H1 (cell line): ENCODE data around the gene ASL. TPM values are rescaled to one million over a fixed set of nuclear protein-coding genes. Genes with fewer than 3 reads are reported as not detected.

Source experiments
- CTCF ChIA-PET: fragments of 300-600 bp; sonication (Branson Sonifier 250); formaldehyde crosslinking; loops from one replicate; lab custom pipeline; 2021; ENCODE audit not compliant: partially characterized antibody; lab: Charles Lee
- POLR2A ChIA-PET: fragments of 300-600 bp; sonication (Branson Sonifier 250); formaldehyde crosslinking; loops from one replicate; lab custom pipeline; 2021; ENCODE audit warnings: inconsistent platforms; ENCODE audit not compliant: partially characterized antibody; lab: Charles Lee
- DNase-seq, 2 experiments: peaks; one replicate each; pipeline versions ENCODE4 v3.0.0 to v3.0.0-alpha.2; 2010 to 2022; ENCODE audit warnings: low spot score in 2 of 2, low read depth in 1 of 2, mixed read lengths in 1 of 2
- FAIRE-seq: peaks from 2 replicates; lab custom pipeline; 2011; peaks lifted over from hg19 to GRCh38; lab: Jason Lieb, UNC
- H2AFZ ChIP-seq: 2 replicates; pipeline ENCODE4 v1.8.1; 2012; ENCODE audit warnings: low read length, inconsistent platforms
- H2AK5ac ChIP-seq: 2 replicates; pipeline ENCODE4 v1.6.1; 2013; ENCODE audit warnings: low read depth, low read length
- H2BK120ac ChIP-seq: replicated peaks from 2 replicates; pipeline ENCODE3; 2013; ENCODE audit warnings: low read depth, low read length, inconsistent platforms
- H2BK12ac ChIP-seq: 2 replicates; pipeline ENCODE4 v1.6.1; 2013; ENCODE audit warnings: low read depth, low read length
- H2BK15ac ChIP-seq: 2 replicates; pipeline ENCODE4 v1.6.1; 2013; ENCODE audit warnings: low read length
- H2BK20ac ChIP-seq: 2 replicates; pipeline ENCODE4 v1.6.1; 2013; ENCODE audit warnings: low read length
- H2BK5ac ChIP-seq: 2 replicates; pipeline ENCODE4 v1.6.1; 2013; ENCODE audit warnings: low read depth, low read length
- H3K14ac ChIP-seq: 2 replicates; pipeline ENCODE4 v1.6.1; 2013; ENCODE audit warnings: inconsistent platforms; ENCODE audit not compliant: insufficient read length
- H3K18ac ChIP-seq: 2 replicates; pipeline ENCODE4 v1.6.1; 2013; ENCODE audit warnings: low read length; ENCODE audit errors: extremely low read depth
- H3K23ac ChIP-seq: 2 replicates; pipeline ENCODE4 v1.6.1; 2013; ENCODE audit warnings: inconsistent platforms; ENCODE audit not compliant: insufficient read length
- H3K23me2 ChIP-seq: 2 replicates; pipeline ENCODE4 v1.6.1; 2013; ENCODE audit warnings: low read depth, low read length
- H3K27ac ChIP-seq: 2 replicates; pipeline ENCODE4 v1.6.1; 2011; ENCODE audit warnings: low read depth, low read length, inconsistent platforms
- H3K27me3 ChIP-seq, 4 experiments: replicated peaks in 1 of 4; 1 replicate in 1 of 4; 2 replicates in 3 of 4; pipeline versions ENCODE4 v1.6.1 to v1.8.1; 2011 to 2013; ENCODE audit warnings: low read length in 3 of 4, mild to moderate bottlenecking in 3 of 4, inconsistent platforms in 2 of 4, mixed read lengths in 2 of 4, moderate library complexity in 1 of 4; ENCODE audit not compliant: control insufficient read depth in 3 of 4, insufficient read depth in 3 of 4; ENCODE audit errors: extremely low read depth in 1 of 4
- H3K36me3 ChIP-seq, 4 experiments: 2 replicates each; pipeline versions ENCODE4 v1.6.1 to v1.8.1; 2011 to 2013; ENCODE audit warnings: mild to moderate bottlenecking in 4 of 4, low read length in 3 of 4, moderate library complexity in 2 of 4, control low read depth in 1 of 4, inconsistent platforms in 1 of 4; ENCODE audit not compliant: insufficient read depth in 4 of 4, control insufficient read depth in 2 of 4
- H3K4ac ChIP-seq: replicated peaks from 2 replicates; pipeline ENCODE3; 2013; ENCODE audit warnings: low read length, low read depth, mixed read lengths, inconsistent platforms; ENCODE audit not compliant: insufficient read length
- H3K4me1 ChIP-seq, 4 experiments: replicated peaks in 1 of 4; 1 replicate in 1 of 4; 2 replicates in 3 of 4; pipeline versions ENCODE4 v1.6.1 to v1.8.1; 2011 to 2013; ENCODE audit warnings: low read length in 3 of 4, inconsistent platforms in 2 of 4, mixed read lengths in 1 of 4; ENCODE audit not compliant: insufficient read depth in 4 of 4, control insufficient read depth in 3 of 4
- H3K4me2 ChIP-seq, 2 experiments: 2 replicates each; pipeline versions ENCODE4 v1.6.1 to v1.8.1; 2011 to 2013; ENCODE audit warnings: low read depth in 2 of 2, low read length in 2 of 2, control low read depth in 1 of 2, inconsistent platforms in 1 of 2, mild to moderate bottlenecking in 1 of 2; ENCODE audit not compliant: insufficient read depth in 1 of 2
- H3K4me3 ChIP-seq, 4 experiments: fragments of 200-600, 300-600 bp in 1 of 4; sonication (generic), shearing (Covaris generic), sonication (Bioruptor Twin) in 1 of 4; 2 replicates each; pipeline versions ENCODE4 v1.5.1 to v1.8.1; 2011 to 2016; ENCODE audit warnings: low read length in 4 of 4, low read depth in 3 of 4, control low read depth in 2 of 4, inconsistent platforms in 2 of 4, mild to moderate bottlenecking in 2 of 4, mixed read lengths in 1 of 4, moderate library complexity in 1 of 4; ENCODE audit not compliant: insufficient read depth in 2 of 4; ENCODE audit errors: extremely low read depth in 1 of 4
- H3K56ac ChIP-seq: replicated peaks from 2 replicates; pipeline ENCODE3; 2013; ENCODE audit warnings: low read depth, mild to moderate bottlenecking, mixed read lengths, low read length, inconsistent platforms; ENCODE audit not compliant: insufficient read length
- H3K79me1 ChIP-seq: 2 replicates; pipeline ENCODE4 v1.6.1; 2013; ENCODE audit warnings: low read depth, low read length, control low read depth
- H3K79me2 ChIP-seq, 2 experiments: 2 replicates each; pipeline versions ENCODE4 v1.6.1 to v1.8.1; 2012 to 2013; ENCODE audit warnings: low read length in 2 of 2, mild to moderate bottlenecking in 2 of 2, inconsistent platforms in 1 of 2; ENCODE audit not compliant: insufficient read depth in 2 of 2, control insufficient read depth in 1 of 2
- H3K9ac ChIP-seq, 4 experiments: replicated peaks in 1 of 4; 1 replicate in 1 of 4; 2 replicates in 3 of 4; pipeline versions ENCODE4 v1.6.1 to v1.8.1; 2011 to 2013; ENCODE audit warnings: low read depth in 3 of 4, low read length in 3 of 4, control low read depth in 2 of 4, mild to moderate bottlenecking in 2 of 4, moderate library complexity in 2 of 4, inconsistent platforms in 1 of 4; ENCODE audit errors: extremely low read depth in 1 of 4
- H3K9me3 ChIP-seq, 2 experiments: 2 replicates each; pipeline versions ENCODE4 v1.6.1 to v1.8.1; 2012 to 2013; ENCODE audit warnings: mild to moderate bottlenecking in 2 of 2, moderate library complexity in 2 of 2, control low read depth in 1 of 2, inconsistent platforms in 1 of 2, low read depth in 1 of 2, low read length in 1 of 2, mixed read lengths in 1 of 2; ENCODE audit not compliant: insufficient read depth in 2 of 2
- H4K20me1 ChIP-seq, 2 experiments: replicated peaks in 1 of 2; 2 replicates each; pipeline versions ENCODE3 to v1.8.1; 2011 to 2013; ENCODE audit warnings: inconsistent platforms in 2 of 2, low read length in 2 of 2, mild to moderate bottlenecking in 1 of 2; ENCODE audit not compliant: insufficient read depth in 2 of 2, control insufficient read depth in 1 of 2
- H4K5ac ChIP-seq: 2 replicates; pipeline ENCODE4 v1.6.1; 2013; ENCODE audit warnings: low read length, low read depth, mixed read lengths, inconsistent platforms; ENCODE audit not compliant: insufficient read length
- H4K8ac ChIP-seq: 2 replicates; pipeline ENCODE4 v1.8.0; 2013; ENCODE audit warnings: mild to moderate bottlenecking, moderate library complexity, low read length, inconsistent platforms; ENCODE audit not compliant: insufficient read depth; ENCODE audit errors: extremely low read depth
- H4K91ac ChIP-seq: replicated peaks from 2 replicates; pipeline ENCODE3; 2013; ENCODE audit warnings: low read length, mixed read lengths, inconsistent platforms; ENCODE audit not compliant: insufficient read length
- CEBPB ChIP-seq: IDR thresholded peaks from 2 replicates; pipeline ENCODE4 v1.6.1; 2012; ENCODE audit warnings: low read depth, low read length
- FOSL1 ChIP-seq: IDR thresholded peaks from 2 replicates; pipeline ENCODE4 v1.6.1; 2011; ENCODE audit warnings: mild to moderate bottlenecking, low read depth, low read length, moderate library complexity; ENCODE audit not compliant: insufficient read depth
- KDM5A ChIP-seq: fragments of 200-600 bp; IDR thresholded peaks from 2 replicates; pipeline ENCODE4 v1.7.1; 2012; ENCODE audit warnings: mild to moderate bottlenecking, low read length, inconsistent platforms, mixed read lengths
- POLR2AphosphoS5 ChIP-seq: IDR thresholded peaks from 2 replicates; pipeline ENCODE4 v1.6.1; 2011; ENCODE audit warnings: low read depth, low read length
- RAD21 ChIP-seq, 2 experiments: IDR thresholded peaks in 1 of 2; conservative IDR thresholded peaks in 1 of 2; 2 replicates each; pipeline ENCODE4 v1.6.1; 2011; ENCODE audit warnings: low read depth in 2 of 2, low read length in 2 of 2, improper control_type of control experiment in 1 of 2, inconsistent platforms in 1 of 2, mild to moderate bottlenecking in 1 of 2, moderate library complexity in 1 of 2
- SAP30 ChIP-seq: fragments of 300-600 bp; sonication (generic); IDR thresholded peaks from 2 replicates; pipeline ENCODE4 v1.7.1; 2012; ENCODE audit warnings: low read length, moderate library complexity, mild to moderate bottlenecking, inconsistent platforms; ENCODE audit not compliant: insufficient read depth, insufficient replicate concordance
- SIRT6 ChIP-seq: IDR thresholded peaks from one replicate; pipeline ENCODE4 v1.7.1; 2012; ENCODE audit warnings: low read length, inconsistent platforms
- SP4 ChIP-seq: IDR thresholded peaks from 2 replicates; pipeline ENCODE4 v1.6.1; 2012; ENCODE audit warnings: low read length, inconsistent platforms
- TAF7 ChIP-seq: optimal IDR thresholded peaks from 2 replicates; pipeline ENCODE3; 2011; ENCODE audit warnings: low read depth, mild to moderate bottlenecking, inconsistent platforms, low read length, moderate library complexity, borderline replicate concordance
- whole genome bisulfite sequencing, 2 experiments: shearing (Covaris generic) in 1 of 2; methylation state at CpG; one replicate each; pipeline versions ENCODE4 v1.1.6 to v1.1.7; 2013 to 2015; ENCODE audit warnings: low lambda C conversion rate in 2 of 2, mixed read lengths in 2 of 2, inconsistent platforms in 1 of 2, low coverage in 1 of 2, missing lambda C conversion rate in 1 of 2; ENCODE audit not compliant: insufficient replicate concordance in 2 of 2, insufficient coverage in 1 of 2, insufficient read length in 1 of 2; ENCODE audit errors: extremely low coverage in 1 of 2, missing lambda C conversion rate in 1 of 2; 5-methylcytosine and 5-hydroxymethylcytosine counted together
- polyA plus RNA-seq, 7 experiments: library from polyadenylated mRNA; depleted of rRNA in 3 of 7; stranded (reverse) in 5 of 7; unstranded in 2 of 7; fragments of >200 nt in 5 of 7; fragments of 200-250 nt in 2 of 7; gene quantifications; 1 replicate in 5 of 7; 2 replicates in 1 of 7; 4 replicates in 1 of 7; pipeline versions ENCODE4 v1.2.1 to v1.2.3, GENCODE V29; 2011 to 2013; ENCODE audit warnings: missing spikeins in 2 of 7, mixed read lengths in 2 of 7
- total RNA-seq: library from RNA; stranded (reverse); fragmentation: NEBNext Ultra II Directional; extraction: Animal tissue kit (Norgen Biotek cat#: 25700); gene quantifications from 2 replicates; pipeline ENCODE4 v1.2.1, GENCODE V29; 2021
- TF ChIP-seq, protein P1 (sequence below): IDR thresholded peaks from 2 replicates; pipeline ENCODE4 v1.6.1; 2012; ENCODE audit warnings: inconsistent platforms
- TF ChIP-seq, protein P2 (sequence below), 3 experiments: IDR thresholded peaks; 1 replicate in 2 of 3; 2 replicates in 1 of 3; pipeline versions ENCODE4 v1.5.1 to v1.6.1; 2011; ENCODE audit warnings: low read length in 3 of 3, mild to moderate bottlenecking in 3 of 3, inconsistent platforms in 2 of 3, low read depth in 1 of 3, moderate library complexity in 1 of 3; ENCODE audit not compliant: insufficient read depth in 1 of 3; ENCODE audit errors: control extremely low read depth in 1 of 3

The ASL gene
- total and polyA plus RNA-seq, 2 of the 8 experiments (the other 6 are each of a cell fraction or from before 2014, with no cell fraction given) = 23.3 to 35.3 TPM

DNA sequence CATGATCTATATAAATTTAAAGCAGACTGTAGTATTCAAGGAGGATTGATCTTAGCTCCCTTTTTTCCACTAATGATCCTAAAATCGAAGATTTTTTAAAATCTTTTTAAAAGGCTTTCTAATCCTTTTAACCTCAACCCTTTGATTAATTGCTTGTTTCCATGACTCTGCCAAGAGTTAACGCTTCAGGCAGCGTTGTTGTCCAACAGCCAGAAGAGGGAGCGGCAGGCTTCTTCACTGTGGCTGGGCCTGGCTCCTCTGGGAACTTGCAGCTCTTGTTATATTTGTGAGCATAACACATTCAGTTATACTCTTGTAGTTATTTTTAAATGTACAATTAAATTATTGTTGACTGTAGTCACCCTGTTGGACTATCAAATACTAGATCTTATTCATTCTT lies 65.3 kb downstream of the ASL start:
- Histone ChIP-seq H3K9ac (no peak overlapping the region), H3K4me3 (no peak overlapping the region), H3K79me1 (0 out of 2 replicates have a peak, but pooled peaks cover 2% of the 10 kb centered on the region), H3K4ac (no peak overlapping the region), H4K20me1 (peaks cover 5 to 8% of the 10 kb centered on the region in 2 experiments), H3K23me2 (no peaks in the 10 kb centered on the region), H4K5ac (no peak overlapping the region), H3K4me1 (no peaks in the 10 kb centered on the region), H3K14ac (no peak overlapping the region), H3K27ac (no peak overlapping the region), H4K91ac (no peak overlapping the region), H3K23ac (no peak overlapping the region), H2BK15ac (no peak overlapping the region), H3K27me3 (no peaks in the 10 kb centered on the region), H2BK12ac (no peak overlapping the region), H2BK120ac (no peak overlapping the region), H3K18ac (no peak overlapping the region), H3K79me2 (no peaks in the 10 kb centered on the region; a peak in 2 of 4 replicates), H3K9me3 (no peaks in the 10 kb centered on the region), H2BK5ac (no peak overlapping the region), H3K36me3 (peaks cover 2 to 25% (median 8%) of the 10 kb centered on the region in 4 experiments; a peak in 6 of 8 replicates), H2BK20ac (no peak overlapping the region), H3K4me2 (no peak overlapping the region), H3K56ac (no peak overlapping the region), H2AFZ (no peak overlapping the region), H4K8ac (no peak overlapping the region), H2AK5ac (no peak overlapping the region)
- no peak for FAIRE-seq
- 86% methylated on average over 4 of the region's 4 CpGs; no CpG with 5 or more reads in 1 of the 2 experiments for WGBS, 2 experiments
- no peak for DNase-seq
- CTCF ChIA-PET = interaction anchor here (0.6 to 2.1 kb wide), 12 partner anchors 8 to 416 kb away, joined by 3 to 8 read pairs (median 3); no protein-coding TSS in a partner anchor
- POLR2A ChIA-PET = interaction anchor here (0.6 to 1.6 kb wide), 2 partner anchors 17 to 26 kb away, joined by 3 to 4 read pairs; partner anchors contain the start of gene CRCP
- no peak for TF ChIP-seq TAF7
- TF ChIP-seq, protein P1, sequence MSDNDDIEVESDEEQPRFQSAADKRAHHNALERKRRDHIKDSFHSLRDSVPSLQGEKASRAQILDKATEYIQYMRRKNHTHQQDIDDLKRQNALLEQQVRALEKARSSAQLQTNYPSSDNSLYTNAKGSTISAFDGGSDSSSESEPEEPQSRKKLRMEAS = no peak
- TF ChIP-seq SIRT6 = no peak
- TF ChIP-seq, protein P2, sequence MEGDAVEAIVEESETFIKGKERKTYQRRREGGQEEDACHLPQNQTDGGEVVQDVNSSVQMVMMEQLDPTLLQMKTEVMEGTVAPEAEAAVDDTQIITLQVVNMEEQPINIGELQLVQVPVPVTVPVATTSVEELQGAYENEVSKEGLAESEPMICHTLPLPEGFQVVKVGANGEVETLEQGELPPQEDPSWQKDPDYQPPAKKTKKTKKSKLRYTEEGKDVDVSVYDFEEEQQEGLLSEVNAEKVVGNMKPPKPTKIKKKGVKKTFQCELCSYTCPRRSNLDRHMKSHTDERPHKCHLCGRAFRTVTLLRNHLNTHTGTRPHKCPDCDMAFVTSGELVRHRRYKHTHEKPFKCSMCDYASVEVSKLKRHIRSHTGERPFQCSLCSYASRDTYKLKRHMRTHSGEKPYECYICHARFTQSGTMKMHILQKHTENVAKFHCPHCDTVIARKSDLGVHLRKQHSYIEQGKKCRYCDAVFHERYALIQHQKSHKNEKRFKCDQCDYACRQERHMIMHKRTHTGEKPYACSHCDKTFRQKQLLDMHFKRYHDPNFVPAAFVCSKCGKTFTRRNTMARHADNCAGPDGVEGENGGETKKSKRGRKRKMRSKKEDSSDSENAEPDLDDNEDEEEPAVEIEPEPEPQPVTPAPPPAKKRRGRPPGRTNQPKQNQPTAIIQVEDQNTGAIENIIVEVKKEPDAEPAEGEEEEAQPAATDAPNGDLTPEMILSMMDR (IDR thresholded peaks at IDR 0.05; ENCODE audit: control extremely low read depth in 1 of 3, insufficient read depth in 1 of 3, low read depth in 1 of 3, low read length in 3 of 3) = peak in 2 of 3 experiments; percentile 54 to 64; a peak in 3 of 4 replicates
- TF ChIP-seq SAP30 = no peak
- no peak for TF ChIP-seq CEBPB
- TF ChIP-seq POLR2AphosphoS5 = no peak
- no peak for TF ChIP-seq KDM5A
- TF ChIP-seq SP4 = no peak
- TF ChIP-seq FOSL1 = no peak
- TF ChIP-seq RAD21 (IDR thresholded peaks at IDR 0.05 in 1 of 2, conservative IDR thresholded peaks at IDR 0.05 in 1 of 2; ENCODE audit: low read depth in 2 of 2, low read length in 2 of 2) = peak; percentile 63 to 74
